Kidney epithelial cell (primary cell): Measurements from ENCODE around the gene SLX4IP. TPM values are rescaled to one million over a fixed set of nuclear protein-coding genes. Genes with fewer than 3 reads are reported as not detected.
A peak's percentile ranks its signal among the peaks of the same experiment; 100 is the strongest.

ENCODE experiments used
- DNase-seq: peaks from one replicate; pipeline ENCODE4 v3.0.0-alpha.2; 2010; ENCODE audit warnings: low read depth
- H3K27me3 ChIP-seq: 2 replicates; pipeline ENCODE4 v1.6.0; 2011; ENCODE audit warnings: low read length; ENCODE audit not compliant: control insufficient read depth, insufficient read depth
- H3K36me3 ChIP-seq: 2 replicates; pipeline ENCODE4 v1.5.1; 2011; ENCODE audit warnings: low read length; ENCODE audit not compliant: control insufficient read depth, insufficient read depth
- H3K4me3 ChIP-seq: 2 replicates; pipeline ENCODE4 v1.5.1; 2011; ENCODE audit warnings: low read depth, mild to moderate bottlenecking, control low read depth, low read length
- total RNA-seq: library from RNA; depleted of rRNA; stranded (reverse); fragments of >200 nt; gene quantifications from 2 replicates; pipeline ENCODE4 v1.2.3, GENCODE V29; 2015
- TF ChIP-seq, protein P1 (sequence below): IDR thresholded peaks from 2 replicates; pipeline ENCODE4 v1.5.1; 2011; ENCODE audit warnings: mild to moderate bottlenecking, moderate library complexity, low read length, control low read depth, inconsistent platforms; ENCODE audit not compliant: insufficient read depth, poor library complexity, severe bottlenecking

The SLX4IP gene
- total RNA-seq, 1 donor from 2014 or later = 5.8 TPM

DNA sequence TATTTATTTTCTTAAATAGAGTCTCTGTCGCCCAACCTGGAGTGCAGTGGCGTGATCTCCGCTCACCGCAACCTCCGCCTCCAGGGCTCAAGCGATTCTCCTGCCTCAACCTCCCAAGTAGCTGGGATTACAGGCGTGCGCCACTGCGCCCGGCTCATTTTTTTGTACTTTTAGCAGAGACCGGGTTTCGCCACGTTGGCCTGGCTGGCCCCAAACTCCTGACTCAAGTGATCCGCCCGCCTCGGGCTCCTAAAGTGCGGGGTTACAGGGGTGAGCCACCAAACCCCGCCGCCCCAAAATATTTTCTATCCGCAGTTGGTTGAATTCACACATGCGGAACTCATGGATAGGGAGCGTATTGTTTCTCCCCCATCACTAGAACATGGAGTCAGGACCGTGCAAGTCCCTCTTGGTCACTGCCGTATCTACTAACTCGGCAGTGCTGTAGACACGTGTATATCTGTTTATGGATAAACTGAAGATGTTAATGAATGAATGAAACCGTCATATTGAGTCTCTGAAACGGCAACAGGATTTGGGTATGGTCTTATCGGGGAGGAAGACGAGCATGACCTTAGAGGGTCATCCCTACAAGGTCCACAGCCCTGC is 2.0 kb upstream of the SLX4IP start:
- no peaks in the 10 kb centered on the region for H3K36me3 ChIP-seq
- H3K4me3 ChIP-seq = peak overlapping the region; percentile 71
- no peaks in the 10 kb centered on the region for H3K27me3 ChIP-seq
- DNase-seq = no peak
- TF ChIP-seq, protein P1, sequence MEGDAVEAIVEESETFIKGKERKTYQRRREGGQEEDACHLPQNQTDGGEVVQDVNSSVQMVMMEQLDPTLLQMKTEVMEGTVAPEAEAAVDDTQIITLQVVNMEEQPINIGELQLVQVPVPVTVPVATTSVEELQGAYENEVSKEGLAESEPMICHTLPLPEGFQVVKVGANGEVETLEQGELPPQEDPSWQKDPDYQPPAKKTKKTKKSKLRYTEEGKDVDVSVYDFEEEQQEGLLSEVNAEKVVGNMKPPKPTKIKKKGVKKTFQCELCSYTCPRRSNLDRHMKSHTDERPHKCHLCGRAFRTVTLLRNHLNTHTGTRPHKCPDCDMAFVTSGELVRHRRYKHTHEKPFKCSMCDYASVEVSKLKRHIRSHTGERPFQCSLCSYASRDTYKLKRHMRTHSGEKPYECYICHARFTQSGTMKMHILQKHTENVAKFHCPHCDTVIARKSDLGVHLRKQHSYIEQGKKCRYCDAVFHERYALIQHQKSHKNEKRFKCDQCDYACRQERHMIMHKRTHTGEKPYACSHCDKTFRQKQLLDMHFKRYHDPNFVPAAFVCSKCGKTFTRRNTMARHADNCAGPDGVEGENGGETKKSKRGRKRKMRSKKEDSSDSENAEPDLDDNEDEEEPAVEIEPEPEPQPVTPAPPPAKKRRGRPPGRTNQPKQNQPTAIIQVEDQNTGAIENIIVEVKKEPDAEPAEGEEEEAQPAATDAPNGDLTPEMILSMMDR = no peak

DNA sequence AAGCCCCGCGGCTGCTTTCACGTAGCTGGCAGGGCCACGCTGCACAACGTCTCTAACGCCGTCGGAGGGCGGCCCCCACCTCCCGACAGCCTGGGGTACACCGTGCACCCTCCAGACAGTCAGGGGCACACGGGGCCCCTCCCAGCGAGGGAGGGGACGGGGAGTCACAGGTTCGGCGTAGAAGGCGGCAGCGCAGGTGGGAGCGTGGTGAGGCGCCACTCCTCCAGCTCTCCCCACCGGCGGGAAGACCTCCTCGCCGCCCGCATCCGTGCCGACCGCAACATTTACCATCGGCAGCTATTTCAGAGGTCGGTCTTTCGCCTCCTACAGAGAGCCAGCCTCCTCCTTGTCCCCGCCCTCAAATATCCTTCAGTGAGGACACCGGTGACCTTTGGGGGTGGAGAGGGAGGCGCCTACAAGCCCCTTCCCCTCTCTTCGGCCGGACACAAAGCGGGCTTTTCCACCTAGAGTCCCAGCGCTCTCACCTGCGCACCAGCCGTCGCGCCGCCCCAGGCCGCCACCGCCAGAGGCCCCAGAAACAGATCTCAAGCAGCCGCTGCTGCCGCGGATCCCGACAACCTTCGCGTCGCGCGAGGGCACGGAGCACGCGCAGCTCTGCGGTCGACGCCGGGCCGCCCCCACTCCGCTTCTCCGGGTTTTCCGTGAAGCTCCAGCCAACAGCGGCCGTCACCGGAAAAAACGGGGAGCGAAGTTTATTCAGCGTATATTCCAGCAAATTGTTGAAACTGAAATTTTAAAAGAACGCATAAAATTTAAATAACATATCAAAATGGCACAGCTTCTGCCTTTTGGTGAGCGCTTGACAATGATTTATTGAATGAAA is 1.3 kb upstream of the SLX4IP start, which contains the start of gene MKKS:
TSS of gene MKKS (minus strand) at position 600 of the 844 bp plus-strand sequence. CDS start 20,708 bp downstream, outside the sequence.
- TF ChIP-seq, protein P1 = no peak
- H3K36me3 ChIP-seq = no peaks in the 10 kb centered on the region
- peak within 1 kb of the TSS; percentile 71 for H3K4me3 ChIP-seq
- no peaks in the 10 kb centered on the region for H3K27me3 ChIP-seq
- DNase-seq = peak; percentile 48

DNA sequence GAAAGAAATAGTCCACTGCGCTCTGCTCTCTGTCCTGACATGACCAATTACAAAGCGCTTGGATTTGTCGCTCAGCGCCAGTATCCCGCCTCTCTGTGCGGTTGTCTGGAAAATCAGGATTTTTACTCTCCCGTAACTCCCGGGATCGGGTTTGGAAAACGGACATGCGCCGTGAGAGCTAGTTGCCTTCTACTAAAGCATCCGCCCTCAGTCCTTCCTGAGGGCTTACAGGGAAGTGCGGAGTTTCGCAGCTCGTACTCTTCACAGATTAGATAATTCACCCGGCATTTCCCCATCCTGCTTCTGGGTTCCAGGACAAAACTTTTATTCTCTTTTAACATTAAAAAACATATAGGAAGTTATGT is 656 bp upstream of the SLX4IP start:
- TF ChIP-seq, protein P1 = no peak
- DNase-seq = peak; percentile 85
- H3K27me3 ChIP-seq = no peaks in the 10 kb centered on the region
- peak overlapping the region; percentile 71 for H3K4me3 ChIP-seq
- no peaks in the 10 kb centered on the region for H3K36me3 ChIP-seq

DNA sequence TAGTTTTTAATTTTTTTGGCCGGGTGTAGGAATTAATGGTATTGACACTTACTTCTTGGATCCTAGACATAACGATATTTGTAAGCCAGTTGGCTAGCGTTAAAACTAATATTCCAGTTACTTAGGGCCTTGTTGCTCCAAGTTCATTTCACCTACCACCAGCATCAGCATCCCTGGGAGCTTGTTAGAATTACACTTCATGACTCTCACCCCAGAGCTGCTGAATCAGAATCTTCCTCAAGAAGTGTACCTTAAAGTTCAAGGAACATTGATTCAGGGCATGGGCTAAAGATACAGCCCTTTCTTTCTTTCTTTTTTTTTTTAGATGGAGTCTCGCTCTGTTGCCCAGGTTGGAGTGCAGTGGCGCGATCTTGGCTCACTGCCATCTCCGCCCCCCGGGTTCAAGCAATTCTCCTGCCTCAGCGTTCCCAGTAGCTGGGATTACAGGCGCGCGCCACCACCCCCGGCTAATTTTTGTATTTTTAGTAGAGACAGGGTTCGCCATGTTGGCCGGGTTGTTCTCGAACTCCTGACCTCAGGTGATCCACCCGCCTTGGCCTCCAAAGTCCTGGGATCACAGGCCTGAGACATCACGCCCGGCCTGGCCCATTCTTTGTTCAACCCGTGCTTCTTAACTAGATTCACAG is 1.1 kb downstream of the SLX4IP start:
- Histone ChIP-seq H3K36me3 (no peaks in the 10 kb centered on the region), H3K4me3 (no peak overlapping the region), H3K27me3 (no peaks in the 10 kb centered on the region)
- no peak for DNase-seq
- TF ChIP-seq, protein P1 = no peak

DNA sequence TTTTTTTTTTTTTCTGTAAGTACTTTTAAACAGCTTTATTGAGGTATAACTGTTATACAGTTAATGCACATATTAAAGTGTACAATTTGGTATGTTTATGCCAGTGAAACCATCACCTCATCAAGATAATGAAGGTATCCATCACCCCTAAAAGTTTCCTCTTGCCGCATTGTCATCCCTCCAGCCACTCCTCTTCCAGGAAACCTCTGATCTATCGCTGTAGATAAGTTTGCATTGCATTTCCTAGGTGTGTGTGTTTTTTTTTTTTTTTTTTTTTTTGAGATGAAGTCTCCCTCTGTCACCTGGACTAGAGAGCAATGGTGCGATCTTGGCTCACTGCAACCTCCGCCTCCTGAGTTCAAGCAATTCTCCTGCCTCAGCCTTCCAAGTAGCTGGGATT is 3.1 kb downstream of the SLX4IP start:
- TF ChIP-seq, protein P1 = no peak
- no peak overlapping the region for H3K4me3 ChIP-seq

More for the DNA sequence above, 3.1 kb downstream of the SLX4IP start:
- no peak for DNase-seq
- Histone ChIP-seq H3K36me3 (no peaks in the 10 kb centered on the region), H3K27me3 (no peaks in the 10 kb centered on the region)
